ENCODE measurements around the gene SLC7A8. TPM values are rescaled to one million over a fixed set of nuclear protein-coding genes. Genes with fewer than 3 reads are reported as not detected.

SLC7A8 gene
- total and polyA plus RNA-seq, 2 experiments from 2014 or later: 117 to 124 TPM

DNA sequence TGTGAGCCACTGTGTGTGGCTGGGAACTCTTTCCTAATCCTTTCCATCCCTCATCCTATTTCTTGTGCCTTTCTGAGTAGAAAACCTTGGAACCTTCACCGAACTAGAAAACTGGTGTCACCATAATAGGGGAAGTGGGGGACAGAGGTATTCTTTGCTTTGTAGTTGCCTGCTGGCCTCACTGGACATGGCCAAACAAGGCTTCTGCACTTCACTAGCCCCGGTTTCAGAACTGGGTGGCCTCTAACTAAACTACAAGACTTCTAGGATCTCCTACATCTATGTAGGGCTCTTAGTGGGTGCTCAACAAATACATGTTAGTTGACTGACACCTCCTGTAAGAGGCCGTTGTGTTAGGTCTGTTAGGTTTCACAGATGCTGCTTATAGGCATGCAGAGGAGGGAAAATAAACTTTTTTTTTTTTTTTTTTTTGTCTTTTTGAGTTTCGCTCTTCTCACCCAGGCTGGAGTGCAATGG, 78.1 kb downstream of the SLC7A8 start:
- H3K79me2 ChIP-seq (replicated peaks; ENCODE audit: insufficient read depth): no peaks in the 10 kb centered on the region
- H3F3A ChIP-seq (replicated peaks; ENCODE audit: low read depth): no peaks in the 10 kb centered on the region
- peaks cover 15% of the 10 kb centered on the region for H3K27me3 Mint-ChIP-seq (ENCODE audit: insufficient read depth, low read depth, poor library complexity)
- H3K27me3 ChIP-seq (ENCODE audit: insufficient read depth): no peaks in the 10 kb centered on the region
- DNase-seq (ENCODE audit: low spot score) (no peak), ATAC-seq (no peak)
- H3K27ac Mint-ChIP-seq: no peak overlapping the region
- no peak overlapping the region for H3K4me3 ChIP-seq
- H3K4me2 ChIP-seq: peak overlapping the region; percentile 29
- H3K27ac ChIP-seq (ENCODE audit: low read depth): no peak overlapping the region
- H3K36me3 ChIP-seq (ENCODE audit: insufficient read depth): no peaks in the 10 kb centered on the region
- peaks cover 27% of the 10 kb centered on the region for H3K4me1 Mint-ChIP-seq
- peaks cover 12% of the 10 kb centered on the region for H3K4me1 ChIP-seq (ENCODE audit: insufficient read depth)
- H3K9me2 ChIP-seq (ENCODE audit: insufficient read depth): 0 out of 2 replicates have a peak, but pooled peaks cover 4% of the 10 kb centered on the region
- H4K20me1 ChIP-seq (replicated peaks; ENCODE audit: insufficient read depth): no peaks in the 10 kb centered on the region; the same call in 1 of the 2 replicates
- no peak overlapping the region; the same call in 2 of the 3 replicates for H3K4me3 Mint-ChIP-seq
- H3K36me3 Mint-ChIP-seq (ENCODE audit: low read depth): peaks cover 4% of the 10 kb centered on the region; the same call in 1 of the 3 replicates
- peak overlapping the region; percentile 80 for H2AFZ ChIP-seq
- H3K9me3 Mint-ChIP-seq: peaks cover 5% of the 10 kb centered on the region; the same call in 2 of the 3 replicates
- TF ChIP-seq, protein P1, sequence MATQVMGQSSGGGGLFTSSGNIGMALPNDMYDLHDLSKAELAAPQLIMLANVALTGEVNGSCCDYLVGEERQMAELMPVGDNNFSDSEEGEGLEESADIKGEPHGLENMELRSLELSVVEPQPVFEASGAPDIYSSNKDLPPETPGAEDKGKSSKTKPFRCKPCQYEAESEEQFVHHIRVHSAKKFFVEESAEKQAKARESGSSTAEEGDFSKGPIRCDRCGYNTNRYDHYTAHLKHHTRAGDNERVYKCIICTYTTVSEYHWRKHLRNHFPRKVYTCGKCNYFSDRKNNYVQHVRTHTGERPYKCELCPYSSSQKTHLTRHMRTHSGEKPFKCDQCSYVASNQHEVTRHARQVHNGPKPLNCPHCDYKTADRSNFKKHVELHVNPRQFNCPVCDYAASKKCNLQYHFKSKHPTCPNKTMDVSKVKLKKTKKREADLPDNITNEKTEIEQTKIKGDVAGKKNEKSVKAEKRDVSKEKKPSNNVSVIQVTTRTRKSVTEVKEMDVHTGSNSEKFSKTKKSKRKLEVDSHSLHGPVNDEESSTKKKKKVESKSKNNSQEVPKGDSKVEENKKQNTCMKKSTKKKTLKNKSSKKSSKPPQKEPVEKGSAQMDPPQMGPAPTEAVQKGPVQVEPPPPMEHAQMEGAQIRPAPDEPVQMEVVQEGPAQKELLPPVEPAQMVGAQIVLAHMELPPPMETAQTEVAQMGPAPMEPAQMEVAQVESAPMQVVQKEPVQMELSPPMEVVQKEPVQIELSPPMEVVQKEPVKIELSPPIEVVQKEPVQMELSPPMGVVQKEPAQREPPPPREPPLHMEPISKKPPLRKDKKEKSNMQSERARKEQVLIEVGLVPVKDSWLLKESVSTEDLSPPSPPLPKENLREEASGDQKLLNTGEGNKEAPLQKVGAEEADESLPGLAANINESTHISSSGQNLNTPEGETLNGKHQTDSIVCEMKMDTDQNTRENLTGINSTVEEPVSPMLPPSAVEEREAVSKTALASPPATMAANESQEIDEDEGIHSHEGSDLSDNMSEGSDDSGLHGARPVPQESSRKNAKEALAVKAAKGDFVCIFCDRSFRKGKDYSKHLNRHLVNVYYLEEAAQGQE (IDR thresholded peaks at IDR 0.05; ENCODE audit: unreplicated experiment): no peak
- TF ChIP-seq ZNF114 (CRISPR knock-in tag; IDR thresholded peaks at IDR 0.05) (no peak), JUNB (IDR thresholded peaks at IDR 0.05; ENCODE audit: unreplicated experiment) (no peak), NANOG (IDR thresholded peaks at IDR 0.05; ENCODE audit: borderline replicate concordance) (no peak), CREB1 (CRISPR knock-in tag; IDR thresholded peaks at IDR 0.05; ENCODE audit: low read depth) (no peak), EZH2phosphoT487 (IDR thresholded peaks at IDR 0.05; ENCODE audit: unreplicated experiment) (no peak)
- TF ChIP-seq, protein P2, sequence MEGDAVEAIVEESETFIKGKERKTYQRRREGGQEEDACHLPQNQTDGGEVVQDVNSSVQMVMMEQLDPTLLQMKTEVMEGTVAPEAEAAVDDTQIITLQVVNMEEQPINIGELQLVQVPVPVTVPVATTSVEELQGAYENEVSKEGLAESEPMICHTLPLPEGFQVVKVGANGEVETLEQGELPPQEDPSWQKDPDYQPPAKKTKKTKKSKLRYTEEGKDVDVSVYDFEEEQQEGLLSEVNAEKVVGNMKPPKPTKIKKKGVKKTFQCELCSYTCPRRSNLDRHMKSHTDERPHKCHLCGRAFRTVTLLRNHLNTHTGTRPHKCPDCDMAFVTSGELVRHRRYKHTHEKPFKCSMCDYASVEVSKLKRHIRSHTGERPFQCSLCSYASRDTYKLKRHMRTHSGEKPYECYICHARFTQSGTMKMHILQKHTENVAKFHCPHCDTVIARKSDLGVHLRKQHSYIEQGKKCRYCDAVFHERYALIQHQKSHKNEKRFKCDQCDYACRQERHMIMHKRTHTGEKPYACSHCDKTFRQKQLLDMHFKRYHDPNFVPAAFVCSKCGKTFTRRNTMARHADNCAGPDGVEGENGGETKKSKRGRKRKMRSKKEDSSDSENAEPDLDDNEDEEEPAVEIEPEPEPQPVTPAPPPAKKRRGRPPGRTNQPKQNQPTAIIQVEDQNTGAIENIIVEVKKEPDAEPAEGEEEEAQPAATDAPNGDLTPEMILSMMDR (conservative IDR thresholded peaks at IDR 0.05; ENCODE audit: low read depth in 2 of 2): no peak

DNA sequence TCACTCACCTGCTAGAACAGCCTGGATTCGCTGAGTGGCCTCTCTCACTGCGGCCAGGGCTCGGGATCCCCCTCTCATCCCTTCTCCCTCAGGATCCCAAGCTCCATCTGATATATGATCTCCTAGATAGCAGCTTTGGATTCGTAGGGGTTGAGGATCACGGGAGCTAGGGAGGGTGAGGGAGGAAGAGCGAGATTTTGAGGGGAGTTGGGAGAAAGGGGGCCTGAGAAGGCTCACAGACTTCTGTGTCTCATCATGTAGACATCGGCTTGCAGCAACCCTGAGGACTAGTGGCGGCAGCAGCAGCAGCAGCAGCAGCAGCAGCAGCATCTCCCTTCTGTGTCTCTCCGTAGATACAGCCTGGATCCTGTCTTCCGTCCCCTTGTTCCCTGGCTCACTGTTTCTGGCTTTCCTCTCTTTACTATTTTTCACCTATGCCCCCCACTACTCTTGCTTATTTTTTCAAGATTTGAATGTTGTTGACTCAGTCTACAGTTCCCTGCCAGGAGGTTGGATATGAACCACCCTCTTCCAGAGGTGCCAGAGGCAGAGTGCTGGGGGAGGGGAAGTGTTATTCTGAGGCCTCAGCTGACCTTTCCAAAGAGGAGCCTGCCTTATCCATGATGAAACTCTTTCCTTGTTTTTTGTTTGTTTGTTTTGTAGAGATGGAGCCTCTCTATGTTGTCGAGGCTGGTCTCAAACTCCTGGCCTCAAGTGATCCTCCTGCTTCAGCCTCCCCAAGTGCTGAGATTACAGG, 78.7 kb downstream of the SLC7A8 start, which contains the start of gene CIROP:
Gene CIROP, minus strand, starts transcription at position 399 of the 757 bp plus-strand sequence. Its CDS starts 69 bp downstream, at position 330.
- Histone ChIP-seq H3K79me2 (replicated peaks; ENCODE audit: insufficient read depth) (no peaks in the 10 kb centered on the region), H3K27ac (ENCODE audit: low read depth) (no peak within 1 kb of the TSS), H3K9me2 (ENCODE audit: insufficient read depth) (0 out of 2 replicates have a peak, but pooled peaks cover 4% of the 10 kb centered on the region), H3K36me3 (ENCODE audit: insufficient read depth) (no peaks in the 10 kb centered on the region), H3K27me3 (ENCODE audit: insufficient read depth) (no peaks in the 10 kb centered on the region), H3K4me3 (no peak within 1 kb of the TSS), H3K4me1 (ENCODE audit: insufficient read depth) (peaks cover 12% of the 10 kb centered on the region), H4K20me1 (replicated peaks; ENCODE audit: insufficient read depth) (no peaks in the 10 kb centered on the region; the same call in 1 of the 2 replicates), H3F3A (replicated peaks; ENCODE audit: low read depth) (no peaks in the 10 kb centered on the region), H3K4me2 (peak within 1 kb of the TSS; percentile 29), H2AFZ (peak within 1 kb of the TSS; percentile 80)
- DNase-seq (ENCODE audit: low spot score) (no peak), ATAC-seq (peak; percentile 57)
- H3K27me3 Mint-ChIP-seq (ENCODE audit: insufficient read depth, low read depth, poor library complexity): peaks cover 15% of the 10 kb centered on the region
- peak within 1 kb of the TSS; percentile 19; the same call in 1 of the 3 replicates for H3K4me3 Mint-ChIP-seq
- peaks cover 4% of the 10 kb centered on the region; the same call in 1 of the 3 replicates for H3K36me3 Mint-ChIP-seq (ENCODE audit: low read depth)
- no peak within 1 kb of the TSS for H3K27ac Mint-ChIP-seq
- H3K9me3 Mint-ChIP-seq: peaks cover 5% of the 10 kb centered on the region; the same call in 2 of the 3 replicates
- peaks cover 30% of the 10 kb centered on the region for H3K4me1 Mint-ChIP-seq
- TF ChIP-seq JUNB (IDR thresholded peaks at IDR 0.05; ENCODE audit: unreplicated experiment) (no peak), ZNF331 (CRISPR knock-in tag; IDR thresholded peaks at IDR 0.05; ENCODE audit: low read depth) (no peak), CREB1 (CRISPR knock-in tag; IDR thresholded peaks at IDR 0.05; ENCODE audit: low read depth) (no peak), NANOG (IDR thresholded peaks at IDR 0.05; ENCODE audit: borderline replicate concordance) (no peak), EZH2phosphoT487 (IDR thresholded peaks at IDR 0.05; ENCODE audit: unreplicated experiment) (no peak), ZNF114 (CRISPR knock-in tag; IDR thresholded peaks at IDR 0.05) (no peak), POLR2AphosphoS5 (IDR thresholded peaks at IDR 0.05; ENCODE audit: low read depth) (no peak), STAT1 (IDR thresholded peaks at IDR 0.05; ENCODE audit: unreplicated experiment) (no peak)
- TF ChIP-seq, protein P3, sequence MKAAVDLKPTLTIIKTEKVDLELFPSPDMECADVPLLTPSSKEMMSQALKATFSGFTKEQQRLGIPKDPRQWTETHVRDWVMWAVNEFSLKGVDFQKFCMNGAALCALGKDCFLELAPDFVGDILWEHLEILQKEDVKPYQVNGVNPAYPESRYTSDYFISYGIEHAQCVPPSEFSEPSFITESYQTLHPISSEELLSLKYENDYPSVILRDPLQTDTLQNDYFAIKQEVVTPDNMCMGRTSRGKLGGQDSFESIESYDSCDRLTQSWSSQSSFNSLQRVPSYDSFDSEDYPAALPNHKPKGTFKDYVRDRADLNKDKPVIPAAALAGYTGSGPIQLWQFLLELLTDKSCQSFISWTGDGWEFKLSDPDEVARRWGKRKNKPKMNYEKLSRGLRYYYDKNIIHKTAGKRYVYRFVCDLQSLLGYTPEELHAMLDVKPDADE (IDR thresholded peaks at IDR 0.05): no peak
- TF ChIP-seq, protein P1 (IDR thresholded peaks at IDR 0.05; ENCODE audit: unreplicated experiment): no peak
